Measurements from ENCODE around the gene TEX54. TPM values are rescaled to one million over a fixed set of nuclear protein-coding genes. Genes with fewer than 3 reads are reported as not detected.

Gene TEX54
- total and polyA plus RNA-seq, 2 of the 13 experiments (the other 11 are each of a cell fraction or from before 2014, with no cell fraction given): not detected

DNA sequence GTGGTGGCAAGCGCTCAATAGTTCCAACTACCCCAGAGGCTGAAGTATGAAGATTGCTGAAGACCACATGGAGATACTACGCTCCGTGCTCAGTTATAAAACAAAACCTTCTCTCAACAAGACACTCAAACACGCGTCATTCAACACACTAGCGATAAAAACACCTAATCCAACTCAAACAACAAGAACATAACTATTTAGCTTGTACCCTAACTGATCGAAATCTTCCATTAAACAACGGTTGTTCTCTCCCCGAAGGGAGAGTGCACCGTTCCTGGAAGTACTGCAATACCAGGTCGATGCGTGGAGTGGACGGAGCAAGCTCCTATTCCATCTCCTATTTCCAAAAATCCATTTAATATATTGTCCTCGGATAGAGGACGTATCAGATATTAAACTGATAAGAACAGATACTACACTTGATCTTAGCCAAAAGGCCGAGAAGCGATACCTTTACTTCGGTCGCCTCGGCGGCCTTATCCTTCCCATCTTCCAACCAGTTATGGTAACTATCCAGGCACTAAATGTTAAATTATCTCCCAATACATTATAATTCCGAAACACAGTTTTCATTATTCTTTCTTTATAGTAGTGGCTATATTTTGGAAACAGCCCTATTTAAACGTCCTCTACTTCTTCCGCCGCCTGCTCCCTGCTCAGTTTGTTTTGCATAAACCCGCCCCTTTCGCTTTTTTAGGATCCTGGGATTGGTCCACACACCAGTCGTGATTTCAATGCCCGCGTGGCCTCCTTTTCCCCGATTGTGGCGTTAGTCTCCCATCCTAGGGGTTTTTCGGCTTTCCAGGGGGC is 8.9 kb upstream of the TEX54 start (continued):
- TF ChIP-seq, protein P1, sequence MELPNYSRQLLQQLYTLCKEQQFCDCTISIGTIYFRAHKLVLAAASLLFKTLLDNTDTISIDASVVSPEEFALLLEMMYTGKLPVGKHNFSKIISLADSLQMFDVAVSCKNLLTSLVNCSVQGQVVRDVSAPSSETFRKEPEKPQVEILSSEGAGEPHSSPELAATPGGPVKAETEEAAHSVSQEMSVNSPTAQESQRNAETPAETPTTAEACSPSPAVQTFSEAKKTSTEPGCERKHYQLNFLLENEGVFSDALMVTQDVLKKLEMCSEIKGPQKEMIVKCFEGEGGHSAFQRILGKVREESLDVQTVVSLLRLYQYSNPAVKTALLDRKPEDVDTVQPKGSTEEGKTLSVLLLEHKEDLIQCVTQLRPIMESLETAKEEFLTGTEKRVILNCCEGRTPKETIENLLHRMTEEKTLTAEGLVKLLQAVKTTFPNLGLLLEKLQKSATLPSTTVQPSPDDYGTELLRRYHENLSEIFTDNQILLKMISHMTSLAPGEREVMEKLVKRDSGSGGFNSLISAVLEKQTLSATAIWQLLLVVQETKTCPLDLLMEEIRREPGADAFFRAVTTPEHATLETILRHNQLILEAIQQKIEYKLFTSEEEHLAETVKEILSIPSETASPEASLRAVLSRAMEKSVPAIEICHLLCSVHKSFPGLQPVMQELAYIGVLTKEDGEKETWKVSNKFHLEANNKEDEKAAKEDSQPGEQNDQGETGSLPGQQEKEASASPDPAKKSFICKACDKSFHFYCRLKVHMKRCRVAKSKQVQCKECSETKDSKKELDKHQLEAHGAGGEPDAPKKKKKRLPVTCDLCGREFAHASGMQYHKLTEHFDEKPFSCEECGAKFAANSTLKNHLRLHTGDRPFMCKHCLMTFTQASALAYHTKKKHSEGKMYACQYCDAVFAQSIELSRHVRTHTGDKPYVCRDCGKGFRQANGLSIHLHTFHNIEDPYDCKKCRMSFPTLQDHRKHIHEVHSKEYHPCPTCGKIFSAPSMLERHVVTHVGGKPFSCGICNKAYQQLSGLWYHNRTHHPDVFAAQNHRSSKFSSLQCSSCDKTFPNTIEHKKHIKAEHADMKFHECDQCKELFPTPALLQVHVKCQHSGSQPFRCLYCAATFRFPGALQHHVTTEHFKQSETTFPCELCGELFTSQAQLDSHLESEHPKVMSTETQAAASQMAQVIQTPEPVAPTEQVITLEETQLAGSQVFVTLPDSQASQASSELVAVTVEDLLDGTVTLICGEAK (IDR thresholded peaks at IDR 0.05): no peak
- TF ChIP-seq, protein P1 (CRISPR knock-in tag; IDR thresholded peaks at IDR 0.05): peak; percentile 30; the same call in 1 of the 2 replicates
- TF ChIP-seq ZNF44 (CRISPR knock-in tag; IDR thresholded peaks at IDR 0.05) (no peak), ZNF549 (CRISPR knock-in tag; IDR thresholded peaks at IDR 0.05) (no peak), KLF13 (CRISPR knock-in tag; IDR thresholded peaks at IDR 0.05) (no peak), HOXA7 (CRISPR knock-in tag; IDR thresholded peaks at IDR 0.05) (peak; percentile 98), PHF21A (CRISPR knock-in tag; IDR thresholded peaks at IDR 0.05) (peak; percentile 73), ZNF7 (CRISPR knock-in tag; IDR thresholded peaks at IDR 0.05) (peak; percentile 68), NFIC (IDR thresholded peaks at IDR 0.05; ENCODE audit: low read length) (peak; percentile 96), ATRX (CRISPR knock-in tag; IDR thresholded peaks at IDR 0.05; ENCODE audit: borderline replicate concordance) (no peak), TAF1 (CRISPR knock-in tag; IDR thresholded peaks at IDR 0.05) (peak; percentile 64; the same call in 1 of the 2 replicates), ZNF567 (CRISPR knock-in tag; IDR thresholded peaks at IDR 0.05; ENCODE audit: borderline replicate concordance) (no peak; the same call in 1 of the 2 replicates), CC2D1A (CRISPR knock-in tag; IDR thresholded peaks at IDR 0.05) (no peak), BCLAF1 (IDR thresholded peaks at IDR 0.05) (no peak), ZNF138 (CRISPR knock-in tag; IDR thresholded peaks at IDR 0.05; ENCODE audit: low read depth) (no peak), RFX5 (IDR thresholded peaks at IDR 0.05; ENCODE audit: low read depth, low read length) (no peak)
- TF ChIP-seq, protein P2, sequence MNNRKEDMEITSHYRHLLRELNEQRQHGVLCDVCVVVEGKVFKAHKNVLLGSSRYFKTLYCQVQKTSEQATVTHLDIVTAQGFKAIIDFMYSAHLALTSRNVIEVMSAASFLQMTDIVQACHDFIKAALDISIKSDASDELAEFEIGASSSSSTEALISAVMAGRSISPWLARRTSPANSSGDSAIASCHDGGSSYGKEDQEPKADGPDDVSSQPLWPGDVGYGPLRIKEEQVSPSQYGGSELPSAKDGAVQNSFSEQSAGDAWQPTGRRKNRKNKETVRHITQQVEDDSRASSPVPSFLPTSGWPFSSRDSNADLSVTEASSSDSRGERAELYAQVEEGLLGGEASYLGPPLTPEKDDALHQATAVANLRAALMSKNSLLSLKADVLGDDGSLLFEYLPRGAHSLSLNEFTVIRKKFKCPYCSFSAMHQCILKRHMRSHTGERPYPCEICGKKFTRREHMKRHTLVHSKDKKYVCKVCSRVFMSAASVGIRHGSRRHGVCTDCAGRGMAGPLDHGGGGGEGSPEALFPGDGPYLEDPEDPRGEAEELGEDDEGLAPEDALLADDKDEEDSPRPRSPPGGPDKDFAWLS (CRISPR knock-in tag; IDR thresholded peaks at IDR 0.05; ENCODE audit: borderline replicate concordance): no peak
